Fibroblast of lung (primary cell): ENCODE data around the gene SLC38A8.

Experiments
- CTCF ChIP-seq, 2 donors: IDR thresholded peaks in 1 of 2; conservative IDR thresholded peaks in 1 of 2; 1 replicate in 1 of 2; 2 replicates in 1 of 2; pipeline ENCODE4 v1.5.1; 2011 to 2012; ENCODE audit warnings: low read length in 2 of 2, control low read depth in 1 of 2, inconsistent platforms in 1 of 2, low read depth in 1 of 2, mild to moderate bottlenecking in 1 of 2
- EZH2 ChIP-seq: IDR thresholded peaks from 2 replicates; pipeline ENCODE4 v1.5.1; 2012; ENCODE audit warnings: low read length, control low read depth, mild to moderate bottlenecking; ENCODE audit errors: missing control alignments

GRCh38 chr16:84031556-84031955 lies 11.0 kb downstream of the SLC38A8 start:
- TF ChIP-seq CTCF (conservative IDR thresholded peaks at IDR 0.05 in 1 of 2, IDR thresholded peaks at IDR 0.05 in 1 of 2; ENCODE audit: low read depth in 1 of 2, low read length in 2 of 2) (no peak), EZH2 (no peak)
